AG10803 (cell line): ENCODE data around the gene ZNF219.

Experiments
- DNase-seq: peaks from one replicate; pipeline ENCODE4 v3.0.0; 2010; ENCODE audit warnings: low read depth
- H3K4me3 ChIP-seq: 2 replicates; pipeline ENCODE4 v1.5.1; 2011; ENCODE audit warnings: mild to moderate bottlenecking, low read length, control low read depth
- TF ChIP-seq, protein P1 (sequence below): conservative IDR thresholded peaks from 2 replicates; pipeline ENCODE4 v1.5.1; 2011; ENCODE audit warnings: mild to moderate bottlenecking, low read length, control low read depth, inconsistent platforms

Gene ZNF219

DNA sequence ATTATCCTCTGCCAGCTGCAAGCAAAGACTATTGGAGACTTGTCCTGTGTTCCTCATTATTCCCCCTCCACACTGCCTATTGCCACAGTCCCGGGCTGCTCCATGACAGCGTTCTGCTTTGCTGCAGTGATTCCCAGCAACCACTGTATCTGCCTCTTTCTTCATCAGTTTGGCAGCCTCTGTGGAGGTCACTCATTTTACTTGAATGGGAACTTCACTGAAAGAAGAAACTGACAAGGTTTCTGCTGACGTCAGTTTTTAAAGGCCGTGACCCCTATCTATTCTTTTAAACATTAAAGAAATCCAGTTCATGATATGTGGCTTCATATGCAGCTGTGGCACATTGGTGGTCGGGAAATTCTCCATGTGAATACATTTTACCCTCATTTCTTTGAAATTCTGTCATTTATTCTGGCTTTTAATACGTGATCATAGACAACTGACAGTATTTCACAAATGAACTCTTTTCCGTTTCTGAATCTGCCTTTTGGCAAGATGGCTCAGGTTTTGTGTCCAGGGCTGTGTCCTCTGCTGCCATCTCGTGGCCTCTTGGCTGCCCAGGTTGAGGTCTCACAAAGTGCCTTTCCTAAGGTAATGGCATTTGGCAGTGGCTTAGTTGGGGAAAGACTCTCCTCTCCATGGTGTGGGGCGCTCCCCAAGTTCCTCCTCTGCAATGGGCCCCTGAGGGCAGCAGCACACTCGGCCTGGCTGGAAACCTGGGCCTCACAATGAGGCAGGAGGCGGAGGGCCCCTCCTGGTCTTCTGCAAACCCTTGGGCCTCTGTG is 8.2 kb upstream of the ZNF219 start:
- DNase-seq: peak; percentile 67
- no peak overlapping the region for H3K4me3 ChIP-seq
- TF ChIP-seq, protein P1, sequence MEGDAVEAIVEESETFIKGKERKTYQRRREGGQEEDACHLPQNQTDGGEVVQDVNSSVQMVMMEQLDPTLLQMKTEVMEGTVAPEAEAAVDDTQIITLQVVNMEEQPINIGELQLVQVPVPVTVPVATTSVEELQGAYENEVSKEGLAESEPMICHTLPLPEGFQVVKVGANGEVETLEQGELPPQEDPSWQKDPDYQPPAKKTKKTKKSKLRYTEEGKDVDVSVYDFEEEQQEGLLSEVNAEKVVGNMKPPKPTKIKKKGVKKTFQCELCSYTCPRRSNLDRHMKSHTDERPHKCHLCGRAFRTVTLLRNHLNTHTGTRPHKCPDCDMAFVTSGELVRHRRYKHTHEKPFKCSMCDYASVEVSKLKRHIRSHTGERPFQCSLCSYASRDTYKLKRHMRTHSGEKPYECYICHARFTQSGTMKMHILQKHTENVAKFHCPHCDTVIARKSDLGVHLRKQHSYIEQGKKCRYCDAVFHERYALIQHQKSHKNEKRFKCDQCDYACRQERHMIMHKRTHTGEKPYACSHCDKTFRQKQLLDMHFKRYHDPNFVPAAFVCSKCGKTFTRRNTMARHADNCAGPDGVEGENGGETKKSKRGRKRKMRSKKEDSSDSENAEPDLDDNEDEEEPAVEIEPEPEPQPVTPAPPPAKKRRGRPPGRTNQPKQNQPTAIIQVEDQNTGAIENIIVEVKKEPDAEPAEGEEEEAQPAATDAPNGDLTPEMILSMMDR: peak; percentile 97

DNA sequence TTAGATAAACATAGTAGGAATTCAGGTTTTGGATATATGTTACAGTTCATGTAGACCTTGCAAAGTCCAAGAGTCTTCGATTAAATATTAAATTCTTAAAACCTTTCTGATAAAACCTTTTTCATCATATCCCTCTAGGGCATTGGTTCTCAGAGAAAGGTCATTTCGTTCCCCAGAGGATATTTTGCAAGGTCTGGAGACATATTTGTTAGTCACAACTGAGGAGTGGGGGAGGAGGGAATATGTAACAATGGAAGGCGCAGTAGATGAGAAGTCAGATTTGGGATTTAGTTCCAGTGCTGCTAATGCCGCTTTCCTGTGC is 7.7 kb upstream of the ZNF219 start:
- TF ChIP-seq, protein P1: no peak
- DNase-seq: peak; percentile 36
- no peak overlapping the region for H3K4me3 ChIP-seq

DNA sequence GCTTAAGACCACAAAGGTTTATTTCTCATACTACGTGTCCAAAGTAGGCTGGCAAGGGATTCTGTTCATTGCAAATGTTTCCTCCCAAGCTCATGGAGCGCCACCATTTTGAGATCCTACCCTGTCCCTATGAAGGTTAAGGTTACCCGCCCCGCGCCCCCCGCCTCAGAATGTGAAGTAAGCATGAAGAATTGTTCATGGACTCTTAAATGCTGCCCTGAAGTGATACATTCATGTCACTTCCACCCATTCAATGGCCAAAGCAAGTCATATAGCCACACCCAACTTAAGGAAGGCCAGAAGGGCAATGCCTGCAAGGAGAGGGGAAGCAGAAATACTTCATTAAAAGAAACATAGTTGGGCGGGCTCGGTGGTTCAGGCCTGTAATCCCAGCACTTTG is 6.6 kb upstream of the ZNF219 start:
- no peak for DNase-seq
- no peak overlapping the region for H3K4me3 ChIP-seq
- TF ChIP-seq, protein P1: no peak

DNA sequence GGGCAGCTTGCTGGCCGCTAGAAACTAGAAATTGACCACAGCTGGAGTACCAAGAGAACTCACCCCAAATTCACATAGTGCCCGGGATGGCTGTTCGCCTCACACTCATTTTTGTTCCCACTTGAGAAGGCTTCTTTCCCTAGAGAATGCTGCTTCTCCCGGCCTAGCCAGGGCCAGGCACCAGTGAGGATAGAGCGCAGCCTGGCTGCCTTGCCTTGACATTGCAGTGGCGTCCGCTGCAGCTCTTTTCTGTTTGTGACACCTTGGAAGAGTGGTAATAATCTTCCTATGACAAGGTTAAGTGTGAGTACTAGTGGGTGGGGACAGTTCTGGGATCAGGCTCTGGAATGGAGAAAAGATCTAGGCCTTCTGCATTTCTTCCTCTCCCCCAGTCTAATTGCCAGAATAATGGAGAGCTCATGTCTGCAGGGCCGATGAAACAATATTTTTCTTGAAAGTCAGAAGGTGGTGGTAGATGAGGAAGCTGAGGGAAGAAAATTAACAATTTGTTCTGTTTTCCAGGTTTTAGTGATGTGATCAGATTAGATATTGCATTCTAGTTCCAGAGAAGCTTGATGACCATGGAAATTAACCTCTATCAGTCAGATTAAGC is 6.1 kb upstream of the ZNF219 start:
- DNase-seq: peak; percentile 74

DNA sequence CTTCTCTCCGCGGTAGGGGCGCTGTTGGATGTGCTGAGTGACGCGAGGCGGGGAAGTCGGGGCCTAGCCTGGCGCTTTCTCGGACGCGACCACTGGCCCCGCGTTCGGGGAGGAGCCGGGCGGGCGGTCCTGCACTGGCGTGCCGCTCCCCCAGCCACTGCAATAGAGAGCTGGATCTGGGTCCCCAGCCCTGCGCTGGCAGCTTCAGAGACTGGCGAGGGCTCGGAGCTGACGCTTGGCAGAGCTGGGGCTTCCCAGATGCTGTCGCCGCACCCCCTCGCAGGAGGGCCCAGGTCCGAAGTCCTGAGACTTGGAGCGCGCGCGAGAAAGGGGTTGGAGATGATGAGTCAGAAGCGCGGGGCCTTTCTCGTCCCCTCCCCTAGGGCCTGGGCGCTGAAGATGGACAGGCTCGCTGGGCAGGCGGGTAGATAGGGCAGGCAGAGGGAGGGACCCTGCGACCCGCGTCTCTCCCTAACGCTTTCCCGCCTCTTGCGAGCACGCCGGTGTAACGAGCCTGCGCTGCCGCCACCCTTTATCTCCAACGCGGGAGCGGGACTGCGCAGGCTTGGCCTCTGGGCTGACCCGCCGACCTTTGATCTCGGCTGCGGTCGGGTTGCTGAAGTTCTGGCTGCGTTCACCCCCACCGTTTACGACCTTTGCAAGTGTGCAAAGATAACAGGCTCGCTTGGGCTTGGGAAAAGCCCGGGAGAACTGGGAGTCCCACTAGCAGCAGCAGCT is 5.4 kb upstream of the ZNF219 start:
- H3K4me3 ChIP-seq: peak overlapping the region; percentile 91
- TF ChIP-seq, protein P1: peak; percentile 74
- peak; percentile 94 for DNase-seq

More for the DNA sequence above, 6.1 kb upstream of the ZNF219 start:
- TF ChIP-seq, protein P1: peak; percentile 99
- H3K4me3 ChIP-seq: peak overlapping the region; percentile 91

DNA sequence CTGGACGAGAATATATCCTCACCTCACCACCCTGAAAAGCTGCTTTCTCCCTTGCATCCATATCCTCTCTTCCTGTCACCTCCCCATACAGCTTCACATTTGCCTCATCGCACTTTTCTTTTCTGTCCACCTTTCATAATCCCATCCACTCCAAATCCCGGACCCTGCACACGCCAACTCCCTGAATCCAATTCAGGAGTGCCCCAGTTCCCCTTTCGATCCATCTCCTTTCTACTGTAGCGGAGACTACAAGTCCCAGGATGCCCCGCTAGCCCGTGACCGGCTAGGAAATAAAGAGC is 4.9 kb upstream of the ZNF219 start:
- DNase-seq: no peak
- H3K4me3 ChIP-seq: peak overlapping the region; percentile 48
- TF ChIP-seq, protein P1: no peak
